IMR-90 (cell line): ENCODE data around the gene PPM1J. TPM values are rescaled to one million over a fixed set of nuclear protein-coding genes. Genes with fewer than 3 reads are reported as not detected.

ENCODE experiments used
- ATAC-seq: fragments of 200-7000 bp; cut with Tn5 transposase; 2 replicates; pipeline ENCODE4 v1.9.1; 2020; ENCODE audit warnings: low read depth, mild to moderate bottlenecking, moderate library complexity
- BruUV-seq: library from RNA; stranded (reverse); fragments of 400-500 nt; replicated peaks from 2 replicates; lab custom pipeline; 2021; lab: Mats Ljungman, UMichigan
- CTCF ChIA-PET: fragments of 300-600 bp; formaldehyde crosslinking; extraction: SDS; loops from one replicate; lab custom pipeline; 2021; ENCODE audit warnings: antibody characterized with exemption; lab: Yijun Ruan, JAX
- POLR2A ChIA-PET: fragments of 300-600 bp; sonication (Branson Sonifier 250); formaldehyde crosslinking; loops from one replicate; lab custom pipeline; 2022; ENCODE audit warnings: antibody characterized with exemption; ENCODE audit not compliant: unreplicated experiment; lab: Charles Lee
- DNase-seq: peaks from one replicate; pipeline ENCODE4 v3.0.0; 2013
- H2AFZ ChIP-seq: replicated peaks from 2 replicates; pipeline ENCODE3; 2013; ENCODE audit warnings: low read length, mild to moderate bottlenecking; ENCODE audit not compliant: poor library complexity
- H2AK5ac ChIP-seq: 2 replicates; pipeline ENCODE4 v1.6.1; 2013; ENCODE audit warnings: low read depth, low read length, inconsistent platforms
- H2AK9ac ChIP-seq: replicated peaks from 2 replicates; pipeline ENCODE3; 2013; ENCODE audit warnings: mild to moderate bottlenecking, low read depth, low read length, moderate library complexity; ENCODE audit not compliant: poor library complexity
- H2BK120ac ChIP-seq: 2 replicates; pipeline ENCODE4 v1.6.1; 2013; ENCODE audit warnings: low read depth, low read length, inconsistent platforms
- H2BK15ac ChIP-seq: 3 replicates; pipeline ENCODE4 v1.6.1; 2013; ENCODE audit warnings: low read depth, low read length, inconsistent platforms
- H2BK20ac ChIP-seq: 2 replicates; pipeline ENCODE4 v1.6.1; 2013; ENCODE audit warnings: low read depth, mild to moderate bottlenecking, inconsistent platforms, low read length, moderate library complexity
- H2BK5ac ChIP-seq: 2 replicates; pipeline ENCODE4 v1.6.1; 2013; ENCODE audit warnings: mild to moderate bottlenecking, low read depth, low read length, inconsistent platforms; ENCODE audit not compliant: poor library complexity, severe bottlenecking
- H3K14ac ChIP-seq: replicated peaks from 2 replicates; pipeline ENCODE4 v1.6.1; 2013; ENCODE audit warnings: low read depth, low read length, inconsistent platforms
- H3K18ac ChIP-seq: 2 replicates; pipeline ENCODE4 v1.6.1; 2013; ENCODE audit warnings: low read depth, low read length, control low read depth
- H3K23ac ChIP-seq: 2 replicates; pipeline ENCODE4 v1.6.1; 2013; ENCODE audit warnings: low read depth, low read length, inconsistent platforms
- H3K27ac ChIP-seq: 2 replicates; pipeline ENCODE4 v1.5.1; 2013; ENCODE audit warnings: mild to moderate bottlenecking, control low read depth, low read length; ENCODE audit not compliant: insufficient read depth
- H3K27me3 ChIP-seq: 2 replicates; pipeline ENCODE4 v1.6.1; 2013; ENCODE audit warnings: low read length; ENCODE audit not compliant: control insufficient read depth, insufficient read depth
- H3K36me3 ChIP-seq: 2 replicates; pipeline ENCODE4 v1.6.1; 2013; ENCODE audit warnings: low read length, mixed read lengths; ENCODE audit not compliant: control insufficient read depth, insufficient read depth
- H3K4ac ChIP-seq: 2 replicates; pipeline ENCODE4 v1.6.1; 2013; ENCODE audit warnings: low read depth, low read length, inconsistent platforms
- H3K4me1 ChIP-seq: 2 replicates; pipeline ENCODE4 v1.6.1; 2013; ENCODE audit warnings: low read length, mixed read lengths; ENCODE audit not compliant: control insufficient read depth, insufficient read depth
- H3K4me2 ChIP-seq: 2 replicates; pipeline ENCODE4 v1.6.1; 2013; ENCODE audit warnings: low read depth, mild to moderate bottlenecking, control low read depth, low read length, moderate library complexity
- H3K4me3 ChIP-seq: 2 replicates; pipeline ENCODE4 v1.5.1; 2013; ENCODE audit warnings: low read depth, mild to moderate bottlenecking, control low read depth, low read length, moderate library complexity; ENCODE audit not compliant: insufficient read depth
- H3K56ac ChIP-seq: 2 replicates; pipeline ENCODE4 v1.6.1; 2013; ENCODE audit warnings: low read length, inconsistent platforms; ENCODE audit not compliant: insufficient read depth; ENCODE audit errors: extremely low read depth
- H3K79me1 ChIP-seq, 2 experiments: 2 replicates each; pipeline ENCODE4 v1.6.1; 2013; ENCODE audit warnings: low read length in 2 of 2, inconsistent platforms in 1 of 2, low read depth in 1 of 2
- H3K9ac ChIP-seq: 2 replicates; pipeline ENCODE4 v1.6.1; 2013; ENCODE audit warnings: low read depth, low read length, control low read depth
- H3K9me1 ChIP-seq: 2 replicates; pipeline ENCODE4 v1.6.1; 2013; ENCODE audit warnings: low read length, inconsistent platforms; ENCODE audit not compliant: insufficient read depth
- H3K9me3 ChIP-seq: 2 replicates; pipeline ENCODE4 v1.6.1; 2013; ENCODE audit warnings: low read length; ENCODE audit not compliant: control insufficient read depth, insufficient read depth
- H4K20me1 ChIP-seq: 2 replicates; pipeline ENCODE4 v1.6.1; 2013; ENCODE audit warnings: low read length, inconsistent platforms; ENCODE audit not compliant: insufficient read depth
- H4K5ac ChIP-seq: 2 replicates; pipeline ENCODE4 v1.6.1; 2013; ENCODE audit warnings: mild to moderate bottlenecking, low read depth, low read length, control low read depth
- H4K8ac ChIP-seq, 2 experiments: 2 replicates each; pipeline ENCODE4 v1.6.1; 2013; ENCODE audit warnings: low read depth in 2 of 2, low read length in 2 of 2, control low read depth in 1 of 2, inconsistent platforms in 1 of 2
- H4K91ac ChIP-seq: 2 replicates; pipeline ENCODE4 v1.6.1; 2013; ENCODE audit warnings: low read depth, low read length, inconsistent platforms; ENCODE audit not compliant: insufficient read depth
- CTCF ChIP-seq: conservative IDR thresholded peaks from 2 replicates; pipeline ENCODE4 v1.5.1; 2012; ENCODE audit warnings: mild to moderate bottlenecking, low read depth, low read length, improper control_type of control experiment
- MAFK ChIP-seq: IDR thresholded peaks from 2 replicates; pipeline ENCODE4 v1.6.1; 2012; ENCODE audit warnings: low read depth, low read length, improper control_type of control experiment
- MAZ ChIP-seq: IDR thresholded peaks from 2 replicates; pipeline ENCODE4 v1.6.1; 2012; ENCODE audit warnings: low read depth, mild to moderate bottlenecking, low read length, improper control_type of control experiment, moderate library complexity, borderline replicate concordance
- POLR2A ChIP-seq: IDR thresholded peaks from 2 replicates; pipeline ENCODE4 v1.6.1; 2012; ENCODE audit warnings: mild to moderate bottlenecking, low read depth, low read length
- WGBS, 2 experiments: methylation state at CpG; one replicate each; pipeline versions ENCODE4 v1.1.5 to v1.1.7; 2013; ENCODE audit warnings: missing lambda C conversion rate in 2 of 2; ENCODE audit not compliant: insufficient read length in 1 of 2; ENCODE audit errors: extremely low coverage in 2 of 2; 5-methylcytosine and 5-hydroxymethylcytosine counted together
- dilution Hi-C: fragments of 300-500 bp; cut with HindIII; formaldehyde crosslinking; loops from one replicate; pipeline ENCODE4 v1.14.3; 2018; ENCODE audit warnings: low sequenced_read_pairs; ENCODE audit not compliant: unreplicated experiment
- in situ Hi-C: fragments of 300-500 bp; cut with MboI; formaldehyde crosslinking; loops from 3 replicates; pipeline ENCODE4 v1.14.3; 2019; ENCODE audit warnings: low sequenced_read_pairs, inconsistent platforms, mixed read lengths
- intact Hi-C: fragments of 100-400 bp; cut with micrococcal nuclease; formaldehyde crosslinking; loops from 2 replicates; pipeline ENCODE4 v1.10.0; 2022
- polyA plus RNA-seq, 3 experiments: library from polyadenylated mRNA; depleted of rRNA; stranded (reverse); fragments of >200 nt; gene quantifications; 2 replicates each; pipeline ENCODE4 v1.2.3, GENCODE V29; 2012; ENCODE audit warnings: low replicate concordance in 1 of 3
- total RNA-seq: library from RNA; depleted of rRNA; stranded (reverse); fragments of >200 nt; gene quantifications from 2 replicates; pipeline ENCODE4 v1.2.3, GENCODE V29; 2012

The PPM1J gene
- total and polyA plus RNA-seq, 2 of the 4 experiments (the other 2 are of a cell fraction), result 1.8 to 2.4 TPM

- Histone ChIP-seq H3K79me1 (peaks cover 30 to 63% of the 10 kb centered on the region in 2 experiments), H3K27ac (peak overlapping the region; percentile 97), H3K4ac (peak overlapping the region; percentile 86), H3K4me2 (peak overlapping the region; percentile 96), H3K14ac (peak overlapping the region; percentile 95), H3K9ac (peak overlapping the region; percentile 89), H2AFZ (peak overlapping the region; percentile 95), H3K9me3 (no peaks in the 10 kb centered on the region), H2BK15ac (peak overlapping the region; percentile 2; the same call in 1 of the 3 replicates), H3K4me1 (peaks cover 2% of the 10 kb centered on the region; the same call in 1 of the 2 replicates), H3K56ac (peak overlapping the region; percentile 90), H3K18ac (peak overlapping the region; percentile 10), H4K8ac (peak overlapping the region; percentile 81 to 82; a peak in 2 of 4 replicates), H3K9me1 (no peaks in the 10 kb centered on the region), H2BK20ac (no peak overlapping the region), H4K20me1 (no peaks in the 10 kb centered on the region; the same call in 1 of the 2 replicates), H2BK5ac (peak overlapping the region; percentile 86), H3K23ac (peak overlapping the region; percentile 91), H3K27me3 (no peaks in the 10 kb centered on the region), H4K5ac (peak overlapping the region; percentile 65), H4K91ac (peak overlapping the region; percentile 83), H3K4me3 (peak overlapping the region; percentile 71), H2AK5ac (peak overlapping the region; percentile 62; the same call in 1 of the 2 replicates), H2AK9ac (peak overlapping the region; percentile 94), H3K36me3 (no peaks in the 10 kb centered on the region; the same call in 1 of the 2 replicates), H2BK120ac (peak overlapping the region; percentile 68)
- no TSS peak for BruUV-seq
- ATAC-seq (peak; percentile 60), DNase-seq (peak; percentile 6)
- intact Hi-C loops, result loop anchor here (1.0 to 5.0 kb wide), 4 partner anchors 26 to 284 kb away; partner anchors contain the start of genes CAPZA1 and ST7L
- CTCF ChIA-PET, result interaction anchor here (0.6 to 1.9 kb wide), 6 partner anchors 30 to 304 kb away, joined by 3 to 8 read pairs (median 4); no protein-coding TSS in a partner anchor
- TF ChIP-seq CTCF, result peak; percentile 12; the same call in 1 of the 2 replicates
- peak; percentile 18; the same call in 1 of the 2 replicates for TF ChIP-seq POLR2A
- TF ChIP-seq MAZ, result peak; percentile 67; the same call in 1 of the 2 replicates
- TF ChIP-seq MAFK, result no peak
- POLR2A ChIA-PET, result interaction anchor here (0.8 to 1.0 kb wide), 2 partner anchors 30 to 56 kb away, joined by 3 read pairs; partner anchors contain the start of gene ST7L
- in situ Hi-C loops, result no loop called here
- dilution Hi-C loops, result no loop called here
- 0% methylated on average over 11 of the region's 68 CpGs; no CpG with 5 or more reads in 1 of the 2 experiments for WGBS, 2 experiments
Measured at GRCh38 chr1:112674986-112675727, 40.0 kb downstream of the PPM1J start.
